Fibroblast of mammary gland (primary cell): ENCODE data around the gene GNA15.

Experiments used
- DNase-seq: peaks from one replicate; pipeline ENCODE4 v3.0.0-alpha.2; 2010; ENCODE audit warnings: low read depth
- H3K4me3 ChIP-seq: 2 replicates; pipeline ENCODE4 v1.5.1; 2011; ENCODE audit warnings: low read depth, mild to moderate bottlenecking, low read length, moderate library complexity; ENCODE audit not compliant: control insufficient read depth
- CTCF ChIP-seq: conservative IDR thresholded peaks from 2 replicates; pipeline ENCODE4 v1.5.1; 2011; ENCODE audit warnings: low read depth, low read length, inconsistent platforms; ENCODE audit not compliant: control insufficient read depth, insufficient read depth

GNA15 gene

DNA sequence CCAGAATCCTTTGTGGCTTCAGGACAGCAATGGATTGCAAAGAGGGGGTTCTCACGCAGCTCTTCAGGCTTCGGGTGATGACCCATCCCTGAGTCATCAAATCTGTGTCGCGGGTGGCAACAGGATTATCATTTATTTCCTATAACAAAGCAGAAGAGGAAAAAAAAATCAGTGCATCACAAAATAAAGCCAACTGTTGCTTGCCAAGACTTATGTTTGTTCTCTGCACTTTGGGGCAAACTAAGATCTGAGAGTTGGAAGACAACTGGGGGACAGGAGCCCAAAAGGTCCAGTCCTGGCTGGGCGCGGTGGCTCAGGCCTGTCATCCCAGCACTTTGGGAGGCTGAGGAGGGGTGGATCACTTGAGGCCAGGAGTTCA lies 6.4 kb downstream of the GNA15 start:
- TF ChIP-seq CTCF, result no peak
- peak; percentile 96 for DNase-seq
- no peak overlapping the region for H3K4me3 ChIP-seq

GRCh38 chr19:3142781-3143337 lies 7.0 kb downstream of the GNA15 start:
- no peak for TF ChIP-seq CTCF
- no peak for DNase-seq
- H3K4me3 ChIP-seq, result no peak overlapping the region

DNA sequence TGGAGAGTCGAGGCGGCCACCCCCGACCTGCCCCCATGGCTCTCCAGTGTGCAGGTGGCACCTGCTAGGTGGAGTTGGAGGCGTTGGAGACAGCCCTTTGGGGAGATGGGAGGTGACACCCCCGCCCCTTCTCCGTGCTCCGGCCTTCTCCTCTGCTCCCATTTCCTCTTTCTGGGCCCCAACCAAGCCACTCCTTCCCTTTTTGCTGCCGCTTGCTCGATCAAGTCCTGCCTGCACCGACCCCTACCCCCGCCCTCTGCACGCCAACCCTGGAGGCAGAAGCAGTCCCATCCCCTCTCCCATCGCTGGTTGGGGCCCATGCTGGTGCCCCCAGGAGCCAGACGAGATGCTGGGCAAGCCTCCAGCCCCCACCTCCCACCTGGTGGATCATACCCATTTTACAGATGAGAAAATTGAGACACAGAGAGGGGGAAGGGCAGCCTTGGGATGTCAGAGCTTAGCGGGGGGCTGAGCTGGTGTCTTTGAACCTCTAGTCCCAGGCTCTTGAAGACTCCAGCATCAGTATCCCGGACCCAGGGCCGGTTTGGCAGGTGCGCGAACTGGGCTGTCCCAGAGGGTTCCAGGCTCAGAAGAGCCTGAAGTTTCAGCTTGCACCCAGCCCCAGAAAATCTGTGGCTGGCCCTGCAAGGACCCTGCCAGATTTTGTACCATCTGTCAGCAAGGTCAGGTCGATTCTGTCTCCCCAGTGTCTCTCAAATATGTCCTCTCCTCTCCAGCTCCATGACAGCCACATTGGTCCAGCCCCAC lies 10.3 kb downstream of the GNA15 start:
- no peak for TF ChIP-seq CTCF
- DNase-seq, result no peak
- no peak overlapping the region for H3K4me3 ChIP-seq

DNA sequence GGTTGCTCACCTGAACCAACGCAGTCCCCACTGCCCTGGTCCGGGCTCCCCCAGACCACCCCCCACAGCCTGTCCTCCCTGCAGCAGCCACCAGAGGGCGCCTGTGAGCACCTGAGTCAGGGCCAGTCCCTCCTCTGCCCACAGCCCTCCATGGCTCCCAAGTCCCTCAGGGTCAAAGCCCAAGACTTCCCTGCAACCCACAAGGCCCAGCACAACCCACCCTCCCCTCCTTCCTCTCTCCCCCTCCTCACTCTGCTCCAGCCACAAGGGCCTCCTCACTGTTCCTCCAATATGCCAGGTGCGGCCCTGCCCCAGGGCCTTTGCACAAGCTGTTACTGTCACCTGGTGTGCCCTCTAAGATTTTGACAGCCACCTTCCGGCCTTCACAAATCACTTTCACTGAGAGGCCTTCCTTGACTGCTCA lies 10.9 kb downstream of the GNA15 start:
- peak; percentile 69 for TF ChIP-seq CTCF
- DNase-seq, result no peak
- no peak overlapping the region for H3K4me3 ChIP-seq

- DNase-seq, result no peak
Observed at GRCh38 chr19:3148503-3148902, 12.7 kb downstream of the GNA15 start.

DNA sequence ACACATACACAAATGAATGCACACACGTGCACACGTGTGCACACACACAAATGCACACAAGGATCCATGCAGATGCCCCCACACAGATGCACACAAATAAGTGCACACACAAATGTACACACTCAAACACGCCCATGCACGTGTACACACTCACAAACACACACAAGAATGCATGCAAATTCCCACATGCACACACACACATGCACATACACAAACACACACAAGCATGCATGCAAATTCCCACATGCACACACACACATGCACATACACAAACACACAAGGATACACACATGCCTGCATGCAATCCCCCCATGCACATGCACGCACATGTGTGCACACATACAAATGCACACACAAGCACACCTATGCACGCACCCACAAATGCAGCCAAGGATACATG lies 13.3 kb downstream of the GNA15 start:
- H3K4me3 ChIP-seq, result no peak overlapping the region
- TF ChIP-seq CTCF, result no peak
- no peak for DNase-seq

More at GRCh38 chr19:3148503-3148902, 12.7 kb downstream of the GNA15 start:
- no peak for TF ChIP-seq CTCF
- no peak overlapping the region for H3K4me3 ChIP-seq
